G401 (cell line): ENCODE results near the gene PCMT1. TPM values are rescaled to one million over a fixed set of nuclear protein-coding genes. Genes with fewer than 3 reads are reported as not detected.
"Not testable (repeated sequence)": the region's sequence is repeated elsewhere in the genome, so short reads cannot be mapped to it uniquely, and the experiment has no call there.

Source experiments
- DNase-seq: peaks from one replicate; pipeline ENCODE4 v3.0.0-alpha.2; 2015; ENCODE audit warnings: low spot score
- in situ Hi-C: cut with HindIII; loops from 2 replicates; pipeline ENCODE4 v1.10.0; 2016; ENCODE audit warnings: low sequenced_read_pairs, mixed read lengths
- total RNA-seq: library from RNA; depleted of rRNA; stranded (reverse); fragments of >200 nt; shearing (Covaris generic); gene quantifications from 2 replicates; pipeline ENCODE4 v1.2.3, GENCODE V29; 2014; rRNA removed

Gene PCMT1
- total RNA-seq, result 188 and 195 TPM in 2 replicates

DNA sequence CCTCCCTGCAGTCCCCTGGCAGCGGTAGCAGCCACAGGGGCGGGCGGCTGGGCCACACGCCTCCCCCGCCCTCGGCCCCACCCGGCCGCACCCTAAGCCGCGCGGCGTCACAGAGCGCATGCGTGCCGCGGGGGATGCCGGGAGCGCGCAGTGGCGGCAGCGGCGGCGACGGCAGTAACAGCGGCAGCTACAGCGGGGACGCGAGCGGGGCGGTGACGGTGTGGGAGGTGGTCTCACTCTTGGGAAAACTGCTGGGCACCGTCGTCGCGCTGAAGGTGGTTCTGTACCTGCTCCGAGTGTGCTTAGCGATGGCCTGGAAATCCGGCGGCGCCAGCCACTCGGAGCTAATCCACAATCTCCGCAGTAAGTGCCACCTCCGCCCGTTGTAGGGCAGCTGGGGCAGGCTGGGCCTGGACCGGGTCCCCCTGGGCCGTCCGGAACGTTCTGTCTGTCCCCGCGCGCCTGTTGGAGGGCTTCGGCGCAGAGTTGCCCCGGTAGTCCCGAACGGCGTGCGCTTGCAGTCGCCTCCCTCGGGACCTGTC, at the start of gene PCMT1:
TSS of gene PCMT1 (plus strand) at position 148 of the 542 bp plus-strand sequence. CDS start at position 309, 161 bp downstream.
- DNase-seq, result peak; percentile 91

DNA sequence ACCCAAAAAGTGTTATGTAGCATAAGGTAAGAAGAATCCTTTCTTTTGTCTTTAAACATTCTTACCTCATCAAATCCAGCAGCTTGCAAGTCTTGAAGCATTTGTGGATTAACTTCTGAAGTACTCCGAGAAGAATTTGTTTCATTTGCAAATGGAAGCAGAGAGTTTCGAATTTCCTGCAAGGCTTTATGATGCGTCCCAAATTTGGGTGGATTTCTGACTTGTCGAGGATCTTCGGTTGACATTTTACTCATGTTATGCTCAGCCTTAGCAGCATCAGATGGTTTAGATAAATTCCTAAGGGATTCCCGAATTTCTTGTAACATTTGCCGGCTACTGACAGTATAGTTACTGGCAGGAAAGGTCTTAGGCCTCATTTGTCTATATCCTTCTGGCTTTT, 47.8 kb upstream of the PCMT1 start:
- DNase-seq, result no peak
- in situ Hi-C loops, result no loop called here

More for the DNA sequence above, at the start of gene PCMT1:
- in situ Hi-C loops, result no loop called here

DNA sequence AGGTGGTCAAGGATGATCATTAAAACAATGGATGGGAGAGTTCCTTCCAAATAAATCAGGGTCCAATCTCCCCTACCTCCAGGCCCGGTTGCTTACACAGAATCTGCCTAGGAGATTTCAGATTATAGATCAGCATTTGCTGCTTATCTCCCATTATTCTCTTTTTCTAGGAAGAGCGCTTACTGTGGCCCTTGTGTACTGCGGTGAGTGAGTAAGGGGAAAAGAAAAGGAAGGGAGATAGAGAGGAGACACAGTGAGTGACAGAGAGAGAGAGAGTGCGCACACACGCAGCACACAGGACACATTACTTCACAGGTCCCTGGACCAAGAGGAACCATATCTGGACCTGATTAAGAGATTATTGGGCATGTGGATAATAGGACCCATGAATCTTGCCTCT, 37.8 kb upstream of the PCMT1 start:
- DNase-seq, result no peak
- in situ Hi-C loops, result no loop called here

DNA sequence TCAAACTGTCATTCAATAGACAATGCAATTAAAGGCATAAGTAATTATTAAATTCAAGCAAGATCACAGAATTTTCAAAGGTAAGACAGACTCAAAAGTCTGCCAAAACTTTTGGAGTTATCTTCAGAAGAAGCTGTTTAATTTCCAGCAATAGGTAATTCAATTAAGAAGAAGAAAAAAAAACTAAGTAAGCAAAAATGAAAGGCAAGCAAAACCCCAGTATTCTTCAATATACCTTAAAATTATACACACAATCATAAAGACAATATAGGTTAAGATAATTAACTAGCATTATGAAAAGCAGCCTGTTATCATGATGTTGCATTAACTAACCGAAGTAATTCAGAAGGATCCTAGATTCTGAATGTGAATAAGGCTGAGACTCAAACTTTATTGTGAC, 35.1 kb upstream of the PCMT1 start:
- in situ Hi-C loops, result no loop called here
- DNase-seq, result no peak

DNA sequence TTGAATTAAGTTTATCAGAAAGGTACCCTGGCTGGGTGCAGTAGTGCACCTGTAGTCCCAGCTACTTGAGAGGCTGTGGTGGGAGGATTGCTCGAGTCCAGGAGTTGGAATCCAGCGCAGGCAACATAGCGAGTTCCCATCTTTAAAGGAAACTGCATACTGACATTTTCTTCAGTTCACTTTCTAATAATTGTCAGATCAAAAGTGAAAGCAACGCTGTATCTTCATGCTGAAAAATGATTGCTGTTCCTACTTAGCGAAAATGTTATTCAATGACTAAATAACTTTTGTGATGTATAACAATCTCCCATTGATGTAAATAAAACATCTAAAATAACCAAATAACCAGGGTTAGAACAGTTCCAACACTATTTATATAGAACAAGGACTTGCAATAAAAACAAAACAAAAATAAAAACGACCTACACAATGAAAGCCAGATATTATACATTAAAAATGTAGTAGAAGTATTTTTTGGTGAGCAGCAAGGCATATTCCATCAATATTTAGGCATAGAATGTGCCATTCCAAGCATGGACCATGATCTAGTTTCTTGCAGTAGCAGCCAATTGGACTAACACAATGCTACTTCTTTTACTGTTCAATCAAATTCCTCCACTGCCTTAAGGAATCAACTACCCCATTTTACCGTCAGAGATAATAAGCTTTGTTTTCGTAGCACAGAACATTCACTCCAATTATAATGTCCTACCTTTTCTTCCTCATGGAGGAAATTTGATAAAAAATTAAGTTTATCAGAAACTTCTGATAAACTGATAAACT, 33.2 kb upstream of the PCMT1 start:
- in situ Hi-C loops, result no loop called here
- DNase-seq, result no peak

DNA sequence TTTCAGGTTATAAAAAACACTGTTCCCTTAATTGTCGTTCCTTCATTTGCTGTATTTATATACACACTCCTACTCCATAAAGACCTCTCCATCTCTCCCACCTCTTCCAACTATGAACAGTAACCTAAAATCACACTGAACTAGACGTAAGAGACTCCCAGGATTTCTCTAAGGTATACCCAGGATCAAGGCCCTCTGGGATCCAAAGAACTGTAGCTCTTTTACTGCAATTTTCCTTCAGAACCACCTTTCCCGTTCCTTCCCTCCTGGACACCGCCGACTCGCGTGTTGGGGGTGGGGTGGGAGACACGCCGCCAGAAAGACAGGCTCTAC, 32.3 kb upstream of the PCMT1 start:
- in situ Hi-C loops, result no loop called here
- DNase-seq, result peak; percentile 21

DNA sequence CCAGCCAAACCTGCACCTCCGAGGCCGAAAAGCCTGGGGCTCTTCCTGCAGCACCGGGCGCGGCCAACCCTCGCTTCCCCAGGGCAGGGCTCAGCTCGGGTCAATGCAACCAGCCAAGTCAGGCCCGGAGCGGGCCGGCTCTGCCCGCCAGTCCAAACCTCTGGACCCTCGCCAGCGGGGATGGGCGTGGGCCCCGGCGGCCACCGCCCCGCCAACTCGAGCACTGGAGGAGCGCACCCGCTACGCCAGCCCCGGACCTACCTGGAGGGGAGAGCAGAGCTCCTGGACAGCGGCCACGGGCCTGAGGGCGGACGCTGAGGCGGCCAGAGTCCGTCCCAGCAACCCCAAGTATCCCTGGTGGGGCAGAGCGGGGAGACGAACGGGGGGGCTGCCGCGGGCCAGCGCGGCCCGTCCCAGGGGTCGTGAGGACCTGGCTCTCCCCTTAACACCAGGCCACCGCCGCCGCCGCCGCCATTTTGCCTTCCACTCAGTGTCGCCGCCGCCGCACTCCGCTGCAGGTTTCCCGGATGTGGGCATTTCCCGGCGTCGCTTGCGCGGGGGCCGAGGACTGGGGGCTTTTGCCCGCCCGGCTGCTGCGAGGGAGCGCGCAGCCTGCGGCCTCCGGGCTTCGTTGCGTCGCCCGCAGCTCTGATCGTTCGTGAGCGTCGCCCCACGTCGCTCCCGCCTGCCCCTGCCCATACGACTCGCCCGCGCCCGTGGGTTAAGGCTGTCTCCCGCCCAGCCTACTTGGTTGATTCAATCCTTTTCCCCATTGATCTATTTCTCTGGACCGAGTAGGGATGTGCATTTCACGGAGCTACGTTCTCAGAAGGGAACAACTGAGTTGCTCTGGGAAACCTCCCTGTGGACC, 31.7 kb upstream of the PCMT1 start, which contains the start of gene LATS1:
TSS of gene LATS1 (minus strand) at position 514 of the 871 bp plus-strand sequence. CDS start 15,975 bp downstream, outside the sequence.
- DNase-seq, result peak; percentile 81
- in situ Hi-C loops, result no loop called here

DNA sequence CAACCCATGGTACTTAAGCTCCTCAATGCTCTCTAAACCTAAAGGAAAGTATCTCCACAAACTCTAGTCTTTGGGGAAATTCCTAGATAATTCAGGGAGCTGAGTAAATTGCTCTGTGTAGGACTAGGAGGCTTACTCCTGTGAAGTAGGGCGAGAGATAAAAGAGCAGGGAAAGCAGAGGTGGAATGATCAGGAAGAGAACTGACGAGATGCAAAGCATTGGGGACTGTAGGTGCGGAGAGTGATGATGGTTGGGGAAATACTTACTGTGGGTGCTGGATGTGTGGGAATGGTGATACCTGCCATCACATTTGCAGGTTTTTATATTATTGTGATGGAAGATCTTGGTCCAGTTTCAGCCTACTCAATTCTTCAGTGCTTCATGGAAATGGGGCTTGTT, 30.0 kb upstream of the PCMT1 start:
- no peak for DNase-seq
- in situ Hi-C loops, result no loop called here

DNA sequence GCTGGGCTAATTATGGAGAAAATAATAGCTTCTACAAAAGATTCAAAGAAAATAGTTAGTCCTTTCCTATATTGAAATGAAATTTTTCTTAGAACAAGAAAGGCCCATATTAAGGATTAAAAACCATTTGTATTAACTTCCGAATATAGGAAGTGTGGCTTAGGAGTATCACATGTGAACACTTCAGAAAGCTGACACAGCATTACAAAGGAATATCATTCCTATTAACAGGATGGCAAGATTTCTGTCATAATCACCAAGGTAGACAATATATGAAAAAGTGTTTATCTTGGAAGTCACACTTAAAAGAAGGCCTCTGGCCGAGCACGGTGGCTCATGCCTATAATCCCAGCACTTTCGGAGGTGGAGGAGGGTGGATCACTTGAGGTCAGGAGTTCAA, 26.3 kb upstream of the PCMT1 start:
- in situ Hi-C loops, result no loop called here
- no peak for DNase-seq

DNA sequence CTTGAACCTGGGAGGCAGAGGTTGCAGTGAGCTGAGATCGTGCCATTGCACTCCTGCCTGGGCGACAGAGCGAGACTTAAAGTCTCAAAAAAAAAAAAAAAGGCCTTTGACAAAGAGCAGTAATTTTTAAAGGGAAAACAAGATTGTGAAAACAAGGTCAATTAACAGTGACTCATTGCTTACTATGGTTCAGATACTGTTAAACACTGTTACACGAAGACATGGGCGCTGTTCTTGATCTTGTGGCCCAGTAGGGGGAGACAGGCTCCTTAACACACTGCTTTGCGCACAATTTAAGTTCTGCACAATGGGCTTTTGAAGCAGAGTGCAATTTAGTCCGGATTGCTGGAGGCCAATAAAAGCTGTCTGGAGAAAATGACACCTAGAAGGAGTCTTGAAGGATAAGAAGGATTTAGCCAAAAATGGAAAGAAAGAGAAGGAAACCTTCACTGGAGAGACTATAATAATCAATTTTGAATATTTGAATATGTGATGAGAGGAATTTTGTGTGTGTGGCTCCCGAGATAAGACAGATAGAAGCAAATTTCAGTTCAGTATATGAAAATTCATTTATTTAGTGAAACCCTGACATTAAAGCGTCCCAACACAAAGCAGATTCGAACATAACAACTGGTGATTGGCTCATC, 25.6 kb upstream of the PCMT1 start:
- in situ Hi-C loops, result no loop called here
- DNase-seq, result peak; percentile 53

DNA sequence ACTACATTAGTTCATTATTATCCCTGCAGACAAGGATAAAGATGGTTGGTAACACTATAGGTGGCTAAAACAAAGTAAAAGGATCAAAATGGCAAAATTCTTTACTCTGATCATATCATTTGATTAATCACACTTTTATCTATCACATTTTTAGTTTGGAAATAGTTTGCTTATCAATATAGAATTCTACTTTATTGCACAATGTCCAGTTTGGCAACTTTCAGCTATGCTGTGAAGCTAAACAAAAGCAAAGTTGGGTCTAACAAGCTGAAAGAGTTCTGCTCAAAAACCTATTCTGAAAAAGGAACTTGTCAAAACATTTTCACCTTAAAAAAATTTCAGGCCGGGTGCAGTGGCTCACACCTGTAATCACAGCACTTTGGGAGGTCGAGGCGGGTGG, 23.8 kb upstream of the PCMT1 start:
- in situ Hi-C loops, result no loop called here

DNA sequence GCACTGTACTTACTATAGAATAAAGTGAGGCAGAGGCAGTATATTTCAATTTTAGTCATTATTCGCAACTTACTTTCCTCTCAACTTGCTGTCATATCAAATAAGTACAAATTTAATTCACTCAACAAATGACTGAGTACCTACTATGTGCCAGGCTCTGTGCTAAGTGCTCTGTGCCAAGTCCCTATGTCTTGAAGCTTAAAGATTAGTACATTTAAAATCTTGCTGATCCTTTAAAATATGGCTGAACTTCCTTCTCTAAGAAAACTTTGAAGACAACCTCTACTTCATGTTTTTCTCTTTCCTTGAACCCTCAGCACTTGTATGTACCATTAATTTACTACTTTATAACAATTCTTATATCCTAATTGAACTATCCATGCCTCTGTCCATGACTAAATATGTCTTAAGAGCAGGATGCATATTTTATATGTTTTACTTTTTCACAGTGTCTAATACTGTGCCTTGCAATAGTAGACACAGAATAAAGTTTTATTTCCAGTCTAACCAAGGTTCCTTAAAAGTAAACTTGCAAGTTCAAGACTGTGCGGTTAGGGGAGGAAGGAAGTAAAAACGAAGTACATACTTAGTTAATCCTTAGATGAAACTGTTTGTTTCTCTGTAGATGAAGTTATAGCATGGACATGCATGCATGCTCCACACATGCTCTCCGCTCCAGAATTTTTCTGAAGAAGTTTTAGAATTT, 21.6 kb upstream of the PCMT1 start:
- no peak for DNase-seq
- in situ Hi-C loops, result no loop called here

More for the DNA sequence above, 23.8 kb upstream of the PCMT1 start:
- DNase-seq, result no peak

DNA sequence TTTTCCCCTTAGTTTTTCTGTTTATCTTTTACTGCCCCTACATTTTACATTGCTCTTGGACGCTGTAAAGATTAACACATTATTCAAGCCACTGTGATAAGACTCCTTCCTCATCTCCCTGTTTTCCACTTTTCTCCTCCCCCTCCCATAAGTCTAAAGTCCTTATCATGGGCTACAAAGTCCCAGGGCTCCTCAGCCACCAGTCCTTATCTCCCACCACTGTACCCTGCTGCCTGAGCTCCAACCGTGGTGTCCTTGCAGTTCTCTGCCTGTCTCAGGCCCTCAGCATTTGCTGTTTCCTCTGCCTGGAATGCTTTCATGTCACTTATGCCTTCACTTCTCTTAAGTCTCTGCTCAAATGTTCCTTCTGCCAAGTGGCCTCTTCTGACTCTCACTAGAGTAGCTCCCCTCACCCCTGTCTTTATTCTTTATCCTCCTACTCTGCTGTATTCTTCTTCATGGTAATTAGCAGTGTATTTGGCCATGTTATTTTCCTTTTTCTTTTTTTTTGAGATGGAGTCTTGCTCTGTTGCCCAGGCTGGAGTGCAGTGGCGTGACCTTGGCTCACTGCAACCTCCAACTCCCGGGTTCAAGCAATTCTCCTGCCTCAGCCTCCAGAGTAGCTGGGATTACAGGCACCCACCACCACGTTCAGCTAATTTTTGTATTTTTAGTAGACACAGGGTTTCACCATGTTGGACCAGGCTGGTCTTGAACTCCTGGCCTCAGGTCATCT, 20.9 kb upstream of the PCMT1 start:
- in situ Hi-C loops, result no loop called here
- DNase-seq, result no peak

DNA sequence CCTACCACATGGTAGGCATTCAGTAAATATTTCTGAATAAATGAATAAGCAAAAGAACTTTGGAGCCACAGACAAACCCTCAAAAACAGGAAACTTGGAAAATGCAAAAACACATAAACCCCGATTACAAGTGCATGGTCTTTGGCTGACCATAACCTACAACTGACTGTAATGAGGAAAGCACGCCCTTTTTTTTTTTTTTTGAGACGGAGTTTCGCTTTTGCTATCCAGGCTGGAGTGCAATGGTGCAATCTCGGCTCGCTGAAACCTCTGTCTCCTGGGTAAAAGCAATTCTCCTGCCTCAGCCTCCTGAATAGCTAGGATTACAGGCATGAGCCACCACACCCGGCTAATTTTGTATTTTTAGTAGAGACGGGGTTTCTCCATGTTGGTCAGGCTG, 19.7 kb upstream of the PCMT1 start:
- in situ Hi-C loops, result no loop called here
- no peak for DNase-seq

DNA sequence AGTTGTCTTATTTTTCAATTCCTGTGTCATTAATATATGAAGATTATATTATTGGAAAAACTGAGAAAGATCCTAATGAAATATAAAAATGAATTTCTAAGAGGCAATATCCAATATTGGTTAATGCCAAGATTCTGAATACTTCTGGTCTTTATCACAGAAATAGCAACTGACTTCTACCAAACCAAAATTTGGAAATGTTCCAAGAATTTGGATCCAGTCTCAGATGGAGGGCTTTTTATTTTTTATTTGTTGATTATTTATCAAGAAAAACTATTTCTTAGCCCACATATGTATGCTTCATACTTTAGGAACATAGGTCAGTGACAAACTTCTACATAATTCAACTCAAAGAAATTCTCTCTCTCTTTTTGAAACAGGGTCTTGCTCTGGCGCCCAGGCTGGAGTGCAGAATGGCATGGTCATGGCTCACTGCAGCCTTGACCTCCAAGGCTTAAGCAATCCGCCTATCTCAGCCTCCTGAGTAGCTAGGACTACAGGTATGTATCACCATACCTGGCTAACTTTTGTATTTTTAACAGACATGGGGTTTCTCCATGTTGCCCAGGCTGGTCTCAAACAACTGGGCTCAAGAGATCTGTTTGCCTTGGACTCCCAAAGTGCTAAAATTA, 16.3 kb upstream of the PCMT1 start:
- in situ Hi-C loops, result no loop called here
- DNase-seq, result no peak

DNA sequence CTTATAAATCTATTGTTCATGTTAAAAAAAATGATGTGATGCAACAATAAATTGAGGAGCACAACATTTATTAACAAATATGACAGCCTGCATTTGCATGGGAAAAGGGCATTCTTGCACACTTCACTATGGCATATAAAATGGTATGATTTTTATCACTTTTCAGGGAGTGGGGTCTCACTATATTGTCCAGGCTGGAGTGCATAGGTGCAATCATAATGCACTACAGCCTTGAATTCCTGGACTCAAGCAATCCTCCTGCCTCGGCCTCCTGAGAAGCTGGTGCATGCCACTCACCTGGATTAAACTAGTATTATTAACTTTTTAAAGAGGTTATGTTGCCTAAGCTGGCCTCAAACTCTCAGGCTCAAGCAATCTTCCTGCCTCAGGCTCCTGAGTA, 14.6 kb upstream of the PCMT1 start:
- DNase-seq, result no peak
- in situ Hi-C loops, result no loop called here

DNA sequence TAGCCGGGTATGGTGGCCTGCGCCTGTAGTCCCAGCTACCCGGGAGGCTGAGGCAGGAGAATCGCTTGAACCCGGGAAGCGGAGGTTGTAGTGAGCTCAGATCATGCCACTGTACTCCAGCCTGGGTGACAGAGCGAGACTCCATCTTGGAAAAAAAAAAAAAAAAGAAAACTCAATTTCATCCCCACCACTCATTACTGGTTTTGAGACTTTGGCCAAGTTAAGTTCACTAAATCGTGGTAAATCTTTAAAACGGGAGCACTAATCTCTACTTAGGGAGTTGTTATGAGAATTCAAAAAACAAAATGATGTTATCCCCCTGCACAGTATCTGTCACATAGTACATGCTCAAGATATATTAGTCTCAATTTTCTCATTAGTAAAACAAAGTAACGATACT, 4.3 kb upstream of the PCMT1 start:
- in situ Hi-C loops, DNase-seq: not testable (repeated sequence)
